Kidney (tissue), 14 donors: ENCODE measurements around the gene TRAK1. TPM values are rescaled to one million over a fixed set of nuclear protein-coding genes. Genes with fewer than 3 reads are reported as not detected.

Source experiments
- DNase-seq, 5 donors: peaks; one replicate each; pipeline ENCODE4 v3.0.0-alpha.2; 2013 to 2020
- FAIRE-seq: peaks from 2 replicates; lab custom pipeline; 2012; peaks lifted over from hg19 to GRCh38; lab: Jason Lieb, UNC
- H3K27ac ChIP-seq, 2 donors: one replicate each; pipeline ENCODE4 v1.7.0; 2013; ENCODE audit warnings: low read depth in 2 of 2, low read length in 2 of 2, inconsistent platforms in 1 of 2
- H3K27me3 ChIP-seq: one replicate; pipeline ENCODE4 v1.7.1; 2013; ENCODE audit warnings: low read length, inconsistent platforms; ENCODE audit not compliant: control insufficient read depth, insufficient read depth
- H3K36me3 ChIP-seq, 3 donors: one replicate each; pipeline versions ENCODE4 v1.7.0 to v1.7.1; 2013; ENCODE audit warnings: low read length in 3 of 3, control low read depth in 1 of 3, inconsistent platforms in 1 of 3; ENCODE audit not compliant: insufficient read depth in 3 of 3, control insufficient read depth in 2 of 3
- H3K4me1 ChIP-seq, 3 donors: one replicate each; pipeline versions ENCODE4 v1.7.0 to v1.7.1; 2013; ENCODE audit warnings: low read length in 3 of 3, inconsistent platforms in 1 of 3, low read depth in 1 of 3; ENCODE audit not compliant: control insufficient read depth in 2 of 3, insufficient read depth in 2 of 3
- H3K4me3 ChIP-seq, 3 donors: one replicate each; pipeline versions ENCODE4 v1.7.0 to v1.8.1; 2013; ENCODE audit warnings: low read length in 3 of 3, control low read depth in 1 of 3, inconsistent platforms in 1 of 3
- H3K9ac ChIP-seq, 3 donors: one replicate each; pipeline versions ENCODE4 v1.7.0 to v1.7.1; 2013; ENCODE audit warnings: low read length in 3 of 3, control low read depth in 1 of 3, inconsistent platforms in 1 of 3
- H3K9me3 ChIP-seq, 3 donors: one replicate each; pipeline versions ENCODE4 v1.7.0 to v1.7.1; 2013; ENCODE audit warnings: low read length in 3 of 3, control low read depth in 1 of 3, inconsistent platforms in 1 of 3; ENCODE audit not compliant: control insufficient read depth in 2 of 3, insufficient read depth in 1 of 3
- intact Hi-C: fragments of 100-400 bp; cut with DNase I; formaldehyde crosslinking; loops from one replicate; pipeline ENCODE4 v1.11.1; 2022
- polyA plus RNA-seq: library from polyadenylated mRNA; stranded (reverse); fragments of 350-450 nt; fragmentation: Illumina TruSeq; extraction: RNeasy Lipid Tissue Mini Kit (QIAGEN cat#74804); gene quantifications from one replicate; pipeline ENCODE4 v1.2.3, GENCODE V29; 2014; ENCODE audit warnings: low read depth, low replicate concordance; ENCODE audit not compliant: insufficient read depth
- total RNA-seq: library from RNA; stranded (reverse); fragmentation: NEBNext Ultra II Directional; extraction: Animal tissue kit (Norgen Biotek cat#: 25700); gene quantifications from one replicate; pipeline ENCODE4 v1.2.1, GENCODE V29; 2021
- TF ChIP-seq, protein P1 (sequence below): IDR thresholded peaks from 3 replicates; pipeline ENCODE4 v1.5.1; 2012; ENCODE audit warnings: mild to moderate bottlenecking, moderate library complexity, borderline replicate concordance; ENCODE audit not compliant: insufficient read depth; ENCODE audit errors: extremely low read depth
- donor health status: control.
- donor health status: control.
- donor health status: control.
- donor health status: control.
- donor health status: control.
- donor health status: DM: yes; HTN: yes; CAD: no.
- donor health status: Normal renal cell carcinoma (clear cell type).

Gene TRAK1
- total and polyA plus RNA-seq, 2 donors from 2014 or later = 16.2 to 41.0 TPM

DNA sequence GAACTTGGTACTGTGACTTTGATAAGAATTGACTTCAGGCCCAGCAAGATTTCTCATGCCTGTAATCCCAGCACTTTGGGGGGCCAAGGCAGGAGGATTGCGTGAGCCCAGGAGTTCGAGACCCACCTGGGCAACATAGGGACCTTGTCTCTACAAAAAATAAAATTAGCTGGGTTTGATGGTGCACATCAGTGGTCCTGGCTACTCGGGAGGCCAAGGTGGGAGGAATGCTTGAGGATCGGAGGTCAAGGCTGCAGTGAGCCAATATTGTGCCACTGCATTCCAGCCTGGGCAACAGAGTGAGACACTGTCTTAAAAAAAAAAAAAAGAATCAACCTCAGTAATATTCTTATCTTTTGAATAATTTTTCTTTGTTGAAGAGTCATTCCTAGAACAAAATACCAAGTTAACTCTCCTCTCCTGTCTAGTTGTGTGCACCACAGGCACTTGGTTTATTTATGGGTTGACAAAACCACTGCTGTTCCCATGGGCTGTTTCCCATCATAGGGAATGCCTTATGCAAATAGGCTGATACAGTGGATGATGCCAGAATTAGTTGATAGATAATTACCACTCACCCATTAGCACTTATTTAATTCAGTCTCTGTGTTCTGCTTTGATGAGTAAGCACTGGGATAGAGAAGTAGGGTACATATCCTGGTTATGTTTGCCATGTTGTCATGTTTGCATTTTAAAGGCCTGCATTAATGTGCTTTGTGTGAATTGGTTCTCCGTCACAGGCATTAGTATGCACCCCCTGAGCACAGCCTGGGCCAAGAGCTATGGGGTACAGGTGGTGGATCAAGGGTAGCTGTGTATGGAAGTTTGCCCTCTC lies 32.9 kb downstream of the TRAK1 start:
- Histone ChIP-seq H3K4me1 (peaks cover 0 to 21% (median 12%) of the 10 kb centered on the region in 3 donors), H3K27me3 (no peaks in the 10 kb centered on the region), H3K27ac (no peak overlapping the region), H3K4me3 (no peak overlapping the region), H3K36me3 (no peaks in the 10 kb centered on the region), H3K9ac (no peak overlapping the region), H3K9me3 (no peaks in the 10 kb centered on the region)
- no peak for FAIRE-seq
- TF ChIP-seq, protein P1, sequence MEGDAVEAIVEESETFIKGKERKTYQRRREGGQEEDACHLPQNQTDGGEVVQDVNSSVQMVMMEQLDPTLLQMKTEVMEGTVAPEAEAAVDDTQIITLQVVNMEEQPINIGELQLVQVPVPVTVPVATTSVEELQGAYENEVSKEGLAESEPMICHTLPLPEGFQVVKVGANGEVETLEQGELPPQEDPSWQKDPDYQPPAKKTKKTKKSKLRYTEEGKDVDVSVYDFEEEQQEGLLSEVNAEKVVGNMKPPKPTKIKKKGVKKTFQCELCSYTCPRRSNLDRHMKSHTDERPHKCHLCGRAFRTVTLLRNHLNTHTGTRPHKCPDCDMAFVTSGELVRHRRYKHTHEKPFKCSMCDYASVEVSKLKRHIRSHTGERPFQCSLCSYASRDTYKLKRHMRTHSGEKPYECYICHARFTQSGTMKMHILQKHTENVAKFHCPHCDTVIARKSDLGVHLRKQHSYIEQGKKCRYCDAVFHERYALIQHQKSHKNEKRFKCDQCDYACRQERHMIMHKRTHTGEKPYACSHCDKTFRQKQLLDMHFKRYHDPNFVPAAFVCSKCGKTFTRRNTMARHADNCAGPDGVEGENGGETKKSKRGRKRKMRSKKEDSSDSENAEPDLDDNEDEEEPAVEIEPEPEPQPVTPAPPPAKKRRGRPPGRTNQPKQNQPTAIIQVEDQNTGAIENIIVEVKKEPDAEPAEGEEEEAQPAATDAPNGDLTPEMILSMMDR = no peak
- DNase-seq = no peak
- intact Hi-C loops = no loop called here

DNA sequence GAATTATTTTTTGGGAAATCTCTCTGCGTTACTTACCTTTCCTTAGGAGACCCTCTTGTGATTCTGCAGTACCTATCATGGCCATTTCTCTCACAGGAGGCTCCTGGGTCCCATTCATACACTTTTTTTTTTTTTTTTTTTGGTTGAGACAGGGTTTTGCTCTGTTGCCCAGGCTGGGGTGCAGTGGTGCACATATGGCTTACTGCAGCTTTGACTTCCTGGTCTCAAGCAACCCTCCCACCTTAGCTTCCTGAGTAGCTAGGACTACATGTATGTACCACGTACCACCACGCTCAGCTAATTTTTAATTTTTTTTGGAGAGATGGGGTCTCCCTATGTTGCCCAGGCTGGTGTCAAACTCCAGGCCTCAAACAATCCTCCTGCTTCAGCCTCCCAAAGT lies 36.1 kb downstream of the TRAK1 start:
- H3K27ac ChIP-seq = no peak overlapping the region
- H3K9ac ChIP-seq = no peak overlapping the region
- H3K36me3 ChIP-seq = no peaks in the 10 kb centered on the region
- FAIRE-seq (no peak), DNase-seq (no peak)
- no peak overlapping the region for H3K4me3 ChIP-seq
- H3K27me3 ChIP-seq = no peaks in the 10 kb centered on the region
- peaks cover 0 to 13% (median 7%) of the 10 kb centered on the region in 3 donors for H3K4me1 ChIP-seq
- no peaks in the 10 kb centered on the region for H3K9me3 ChIP-seq
- TF ChIP-seq, protein P1 = no peak
- intact Hi-C loops = no loop called here

DNA sequence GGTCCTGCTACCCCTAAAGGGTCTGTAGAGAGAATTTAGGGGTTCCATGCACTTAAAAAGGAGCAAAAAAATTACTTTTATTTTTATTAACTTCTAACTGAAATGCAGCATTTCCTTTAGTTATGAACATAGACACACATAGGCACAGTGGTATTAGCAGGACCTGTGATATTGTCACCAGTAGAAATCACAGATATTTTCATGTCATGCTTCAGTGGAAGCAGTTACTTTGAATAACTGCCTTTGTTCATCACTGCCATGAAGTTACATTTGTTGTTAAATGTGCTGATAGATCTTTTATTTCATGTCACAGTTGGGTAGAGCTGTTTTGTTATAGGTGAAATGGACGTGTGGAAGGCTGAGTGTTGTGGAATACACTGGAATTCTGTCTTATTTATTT lies 37.4 kb downstream of the TRAK1 start:
- H3K27ac ChIP-seq = no peak overlapping the region
- H3K9ac ChIP-seq = no peak overlapping the region
- no peak for DNase-seq
- H3K4me3 ChIP-seq = no peak overlapping the region
- peaks cover 0 to 3% (median 2%) of the 10 kb centered on the region in 3 donors for H3K4me1 ChIP-seq
- no peak for FAIRE-seq
- H3K36me3 ChIP-seq = no peaks in the 10 kb centered on the region
- intact Hi-C loops = no loop called here
- H3K27me3 ChIP-seq = no peaks in the 10 kb centered on the region
- no peaks in the 10 kb centered on the region for H3K9me3 ChIP-seq
- TF ChIP-seq, protein P1 = no peak
